ENCODE data around the gene TBRG4. TPM values are rescaled to one million over a fixed set of nuclear protein-coding genes. Genes with fewer than 3 reads are reported as not detected.

The TBRG4 gene
- total RNA-seq, 1 donor from 2014 or later: 79.0 TPM

GRCh38 chr7:45060295-45060694 lies 51.2 kb downstream of the TBRG4 start:
- no peak for DNase-seq (ENCODE audit: low read depth, low spot score)

- DNase-seq (ENCODE audit: low read depth, low spot score): no peak
Measured at GRCh38 chr7:45057878-45058277, 53.6 kb downstream of the TBRG4 start.

- no peak for DNase-seq (ENCODE audit: low read depth, low spot score)
Measured at GRCh38 chr7:45055594-45056219, 55.8 kb downstream of the TBRG4 start.

- DNase-seq (ENCODE audit: low read depth, low spot score): no peak
Measured at GRCh38 chr7:45055016-45055415, 56.5 kb downstream of the TBRG4 start.

- DNase-seq (ENCODE audit: low read depth, low spot score): no peak
Measured at GRCh38 chr7:45054442-45054841, 57.1 kb downstream of the TBRG4 start.

- no peak for DNase-seq (ENCODE audit: low read depth, low spot score)
Measured at GRCh38 chr7:45053941-45054340, 57.6 kb downstream of the TBRG4 start.

GRCh38 chr7:45053401-45053800 lies 58.1 kb downstream of the TBRG4 start:
- no peak for DNase-seq (ENCODE audit: low read depth, low spot score)

GRCh38 chr7:45052011-45052410 lies 59.5 kb downstream of the TBRG4 start:
- DNase-seq (ENCODE audit: low read depth, low spot score): no peak

- no peak for DNase-seq (ENCODE audit: low read depth, low spot score)
Measured at GRCh38 chr7:45050198-45050597, 61.3 kb downstream of the TBRG4 start.

Other genes with a start within 250 kb of the TBRG4 start
- 19.8 and 22.6 TPM in 2 replicates for gene PURB, start 226.2 kb downstream of the TBRG4 start, total RNA-seq
- 0.11 and 0.13 TPM in 2 replicates for gene MYO1G, start 132.7 kb downstream of the TBRG4 start, total RNA-seq
- gene CCM2, start 111.5 kb downstream of the TBRG4 start, total RNA-seq: 74.8 and 81.1 TPM in 2 replicates
- 0.59 and 0.85 TPM in 2 replicates for gene NACAD, start 22.7 kb downstream of the TBRG4 start, total RNA-seq
- not detected in 2 replicates for gene RAMP3, start 46.1 kb upstream of the TBRG4 start, total RNA-seq

Measured in pulmonary artery endothelial cell (primary cell).